HG03045 (cell line): ENCODE data around the gene TRIM10.
"Not testable (repeated sequence)": the region's sequence is repeated elsewhere in the genome, so short reads cannot be mapped to it uniquely, and the experiment has no call there.

Experiments
- ATAC-seq: cut with Tn5 transposase; IDR thresholded peaks from one replicate; pipeline ENCODE4 v1.9.1; 2021; ENCODE audit warnings: mild to moderate bottlenecking, moderate library complexity; ENCODE audit not compliant: unreplicated experiment

TRIM10 gene

GRCh38 chr6:30172681-30173080 lies 11.7 kb upstream of the TRIM10 start:
- ATAC-seq = no peak

- no peak for ATAC-seq
Measured at GRCh38 chr6:30171677-30172471, 10.9 kb upstream of the TRIM10 start.

- ATAC-seq = no peak
Measured at GRCh38 chr6:30169658-30170614, 8.9 kb upstream of the TRIM10 start.

- ATAC-seq = no peak
Measured at GRCh38 chr6:30168741-30169140, 7.7 kb upstream of the TRIM10 start.

- no peak for ATAC-seq
Measured at GRCh38 chr6:30167101-30167500, 6.1 kb upstream of the TRIM10 start.

GRCh38 chr6:30165238-30165637 lies 4.2 kb upstream of the TRIM10 start:
- ATAC-seq = not testable (repeated sequence)

GRCh38 chr6:30164714-30165113 lies 3.7 kb upstream of the TRIM10 start:
- ATAC-seq = no peak

GRCh38 chr6:30163918-30164654 lies 3.1 kb upstream of the TRIM10 start:
- no peak for ATAC-seq

GRCh38 chr6:30163090-30163917 lies 2.3 kb upstream of the TRIM10 start, which contains the start of gene TRIM15:
Gene TRIM15 (plus strand): TSS chr6:30163546. CDS start chr6:30163685, 139 bp downstream.
- ATAC-seq = no peak

GRCh38 chr6:30162265-30163089 lies 1.5 kb upstream of the TRIM10 start:
- no peak for ATAC-seq

GRCh38 chr6:30160008-30160784 lies 815 bp downstream of the TRIM10 start:
- no peak for ATAC-seq

- no peak for ATAC-seq
Measured at GRCh38 chr6:30158475-30159040, 2.5 kb downstream of the TRIM10 start.

- ATAC-seq = no peak
Measured at GRCh38 chr6:30157999-30158398, 3.0 kb downstream of the TRIM10 start.

GRCh38 chr6:30157581-30157980 lies 3.4 kb downstream of the TRIM10 start:
- no peak for ATAC-seq

- ATAC-seq = no peak
Measured at GRCh38 chr6:30156774-30157173, 4.2 kb downstream of the TRIM10 start.

- no peak for ATAC-seq
Measured at GRCh38 chr6:30156262-30156599, 4.8 kb downstream of the TRIM10 start.

GRCh38 chr6:30155520-30156261 lies 5.3 kb downstream of the TRIM10 start:
- ATAC-seq = no peak
